ENCODE data around the gene HCK.
A peak's percentile ranks its signal among the peaks of the same experiment; 100 is the strongest.
"Not testable (repeated sequence)": the region's sequence is repeated elsewhere in the genome, so short reads cannot be mapped to it uniquely, and the experiment has no call there.

Gene HCK

GRCh38 chr20:32111753-32112152, 59.7 kb downstream of the HCK start:
- CTCF ChIA-PET = no interaction called here
- Mint-ChIP-seq H3K4me1 (peaks cover 38% of the 10 kb centered on the region), H3K9me3 (no peaks in the 10 kb centered on the region), H3K4me3 (peak overlapping the region; percentile 35), H3K36me3 (peaks cover 16% of the 10 kb centered on the region), H3K27ac (no peak overlapping the region), H3K27me3 (no peaks in the 10 kb centered on the region)
- no peak for DNase-seq

- no peaks in the 10 kb centered on the region for H3K9me3 Mint-ChIP-seq
- CTCF ChIA-PET = no interaction called here
- H3K27me3 Mint-ChIP-seq = no peaks in the 10 kb centered on the region
- peaks cover 16% of the 10 kb centered on the region for H3K36me3 Mint-ChIP-seq
- DNase-seq = no peak
- H3K4me1 Mint-ChIP-seq = peaks cover 47% of the 10 kb centered on the region
- no peak overlapping the region for H3K27ac Mint-ChIP-seq
- no peak overlapping the region for H3K4me3 Mint-ChIP-seq
Observed at GRCh38 chr20:32112841-32113240, 60.8 kb downstream of the HCK start.

- CTCF ChIA-PET = no interaction called here
- Mint-ChIP-seq H3K9me3 (no peaks in the 10 kb centered on the region), H3K4me3 (no peak overlapping the region), H3K27ac (no peak overlapping the region), H3K27me3 (no peaks in the 10 kb centered on the region), H3K4me1 (peaks cover 49% of the 10 kb centered on the region), H3K36me3 (peaks cover 16% of the 10 kb centered on the region)
- DNase-seq = no peak
Observed at GRCh38 chr20:32113591-32114260, 61.7 kb downstream of the HCK start.

GRCh38 chr20:32114305-32114960, 62.4 kb downstream of the HCK start:
- no peak overlapping the region for H3K4me3 Mint-ChIP-seq
- no peak for DNase-seq
- no peaks in the 10 kb centered on the region for H3K27me3 Mint-ChIP-seq
- H3K4me1 Mint-ChIP-seq = peaks cover 49% of the 10 kb centered on the region
- CTCF ChIA-PET = no interaction called here
- H3K36me3 Mint-ChIP-seq = peaks cover 16% of the 10 kb centered on the region
- no peak overlapping the region for H3K27ac Mint-ChIP-seq
- no peaks in the 10 kb centered on the region for H3K9me3 Mint-ChIP-seq

- Mint-ChIP-seq H3K9me3 (no peaks in the 10 kb centered on the region), H3K27me3 (no peaks in the 10 kb centered on the region), H3K27ac (no peak overlapping the region), H3K4me1 (peaks cover 44% of the 10 kb centered on the region), H3K4me3 (no peak overlapping the region), H3K36me3 (peaks cover 14% of the 10 kb centered on the region)
- DNase-seq = no peak
- CTCF ChIA-PET = no interaction called here
Observed at GRCh38 chr20:32115211-32115767, 63.2 kb downstream of the HCK start.

GRCh38 chr20:32116079-32116521, 64.1 kb downstream of the HCK start:
- Mint-ChIP-seq H3K9me3 (no peaks in the 10 kb centered on the region), H3K4me1 (peaks cover 36% of the 10 kb centered on the region), H3K4me3 (no peak overlapping the region), H3K27me3 (no peaks in the 10 kb centered on the region), H3K36me3 (peaks cover 14% of the 10 kb centered on the region), H3K27ac (no peak overlapping the region)
- CTCF ChIA-PET = no interaction called here
- no peak for DNase-seq

GRCh38 chr20:32116796-32117195, 64.8 kb downstream of the HCK start:
- H3K36me3 Mint-ChIP-seq, DNase-seq, H3K4me3 Mint-ChIP-seq, CTCF ChIA-PET, H3K27ac Mint-ChIP-seq, H3K27me3 Mint-ChIP-seq, H3K9me3 Mint-ChIP-seq: not testable (repeated sequence)
- H3K4me1 Mint-ChIP-seq = peaks cover 29% of the 10 kb centered on the region

- CTCF ChIA-PET = not testable (repeated sequence)
Observed at GRCh38 chr20:32118427-32118826, 66.4 kb downstream of the HCK start.

GRCh38 chr20:32119734-32120133, 67.7 kb downstream of the HCK start:
- H3K9me3 Mint-ChIP-seq = no peaks in the 10 kb centered on the region
- DNase-seq = no peak
- no peak overlapping the region for H3K27ac Mint-ChIP-seq
- H3K36me3 Mint-ChIP-seq = peaks cover 14% of the 10 kb centered on the region
- H3K4me1 Mint-ChIP-seq = peaks cover 23% of the 10 kb centered on the region
- no peaks in the 10 kb centered on the region for H3K27me3 Mint-ChIP-seq
- CTCF ChIA-PET = no interaction called here
- H3K4me3 Mint-ChIP-seq = no peak overlapping the region

More at GRCh38 chr20:32118427-32118826, 66.4 kb downstream of the HCK start:
- not testable (repeated sequence) for H3K27ac Mint-ChIP-seq, DNase-seq, H3K27me3 Mint-ChIP-seq, H3K4me3 Mint-ChIP-seq, H3K9me3 Mint-ChIP-seq
- Mint-ChIP-seq H3K4me1 (peaks cover 25% of the 10 kb centered on the region), H3K36me3 (peaks cover 12% of the 10 kb centered on the region)

- DNase-seq, H3K27ac Mint-ChIP-seq, H3K36me3 Mint-ChIP-seq, CTCF ChIA-PET, H3K9me3 Mint-ChIP-seq, H3K27me3 Mint-ChIP-seq, H3K4me3 Mint-ChIP-seq, H3K4me1 Mint-ChIP-seq: not testable (repeated sequence)
Observed at GRCh38 chr20:32121908-32122307, 69.9 kb downstream of the HCK start.

- no peak for DNase-seq
- Mint-ChIP-seq H3K4me3 (no peak overlapping the region), H3K4me1 (peaks cover 1% of the 10 kb centered on the region), H3K27me3 (no peaks in the 10 kb centered on the region), H3K36me3 (peaks cover 8% of the 10 kb centered on the region), H3K9me3 (no peaks in the 10 kb centered on the region), H3K27ac (no peak overlapping the region)
- CTCF ChIA-PET = no interaction called here
Observed at GRCh38 chr20:32123088-32123487, 71.0 kb downstream of the HCK start.

- Mint-ChIP-seq H3K4me3 (no peak overlapping the region), H3K27me3 (no peaks in the 10 kb centered on the region), H3K27ac (no peak overlapping the region), H3K4me1 (no peaks in the 10 kb centered on the region), H3K9me3 (no peaks in the 10 kb centered on the region), H3K36me3 (peaks cover 8% of the 10 kb centered on the region)
- CTCF ChIA-PET = no interaction called here
- no peak for DNase-seq
Observed at GRCh38 chr20:32124916-32125454, 72.9 kb downstream of the HCK start.

- no peak overlapping the region for H3K4me3 Mint-ChIP-seq
- H3K27ac Mint-ChIP-seq = no peak overlapping the region
- CTCF ChIA-PET = no interaction called here
- DNase-seq = no peak
- peaks cover 8% of the 10 kb centered on the region for H3K36me3 Mint-ChIP-seq
- no peaks in the 10 kb centered on the region for H3K4me1 Mint-ChIP-seq
- H3K9me3 Mint-ChIP-seq = no peaks in the 10 kb centered on the region
- no peaks in the 10 kb centered on the region for H3K27me3 Mint-ChIP-seq
Observed at GRCh38 chr20:32125506-32125905, 73.5 kb downstream of the HCK start.

GRCh38 chr20:32126919-32127318, 74.9 kb downstream of the HCK start:
- Mint-ChIP-seq H3K4me1 (no peaks in the 10 kb centered on the region), H3K27ac (no peak overlapping the region), H3K4me3 (no peak overlapping the region), H3K36me3 (peaks cover 8% of the 10 kb centered on the region), H3K27me3 (no peaks in the 10 kb centered on the region), H3K9me3 (no peaks in the 10 kb centered on the region)
- no peak for DNase-seq
- CTCF ChIA-PET = no interaction called here

GRCh38 chr20:32127347-32127746, 75.3 kb downstream of the HCK start:
- CTCF ChIA-PET = no interaction called here
- H3K27ac Mint-ChIP-seq = no peak overlapping the region
- peaks cover 8% of the 10 kb centered on the region for H3K36me3 Mint-ChIP-seq
- H3K27me3 Mint-ChIP-seq = no peaks in the 10 kb centered on the region
- H3K9me3 Mint-ChIP-seq = no peaks in the 10 kb centered on the region
- H3K4me1 Mint-ChIP-seq = no peaks in the 10 kb centered on the region
- H3K4me3 Mint-ChIP-seq = no peak overlapping the region
- DNase-seq = no peak
